GM12874 (cell line): ENCODE data around the gene COL4A1.

Experiments
- TF ChIP-seq, protein P1 (sequence below): IDR thresholded peaks from 2 replicates; pipeline ENCODE4 v1.5.1; 2011; ENCODE audit warnings: low read depth, mild to moderate bottlenecking, control low read depth, low read length, moderate library complexity; ENCODE audit not compliant: insufficient read depth

COL4A1 gene

DNA sequence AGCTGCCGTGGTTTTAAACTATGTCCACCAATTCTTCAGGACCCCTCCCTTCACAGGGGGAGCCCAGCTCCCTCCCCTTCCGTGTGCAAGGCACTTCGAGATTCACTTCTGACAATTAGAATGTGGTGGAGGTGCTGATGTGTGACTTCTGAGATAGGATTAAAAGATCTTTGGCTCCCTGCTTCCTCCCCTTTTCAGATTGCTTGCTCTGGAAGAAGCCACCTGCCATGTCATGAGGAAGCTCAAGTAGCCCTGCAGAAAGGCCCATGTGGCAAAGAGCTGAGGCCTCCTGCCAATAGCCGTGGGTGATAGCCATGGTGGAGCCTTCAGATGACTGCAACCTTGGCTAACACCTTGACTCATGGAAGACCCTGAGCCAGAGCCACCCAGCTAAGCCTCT lies 204.9 kb downstream of the COL4A1 start:
- TF ChIP-seq, protein P1, sequence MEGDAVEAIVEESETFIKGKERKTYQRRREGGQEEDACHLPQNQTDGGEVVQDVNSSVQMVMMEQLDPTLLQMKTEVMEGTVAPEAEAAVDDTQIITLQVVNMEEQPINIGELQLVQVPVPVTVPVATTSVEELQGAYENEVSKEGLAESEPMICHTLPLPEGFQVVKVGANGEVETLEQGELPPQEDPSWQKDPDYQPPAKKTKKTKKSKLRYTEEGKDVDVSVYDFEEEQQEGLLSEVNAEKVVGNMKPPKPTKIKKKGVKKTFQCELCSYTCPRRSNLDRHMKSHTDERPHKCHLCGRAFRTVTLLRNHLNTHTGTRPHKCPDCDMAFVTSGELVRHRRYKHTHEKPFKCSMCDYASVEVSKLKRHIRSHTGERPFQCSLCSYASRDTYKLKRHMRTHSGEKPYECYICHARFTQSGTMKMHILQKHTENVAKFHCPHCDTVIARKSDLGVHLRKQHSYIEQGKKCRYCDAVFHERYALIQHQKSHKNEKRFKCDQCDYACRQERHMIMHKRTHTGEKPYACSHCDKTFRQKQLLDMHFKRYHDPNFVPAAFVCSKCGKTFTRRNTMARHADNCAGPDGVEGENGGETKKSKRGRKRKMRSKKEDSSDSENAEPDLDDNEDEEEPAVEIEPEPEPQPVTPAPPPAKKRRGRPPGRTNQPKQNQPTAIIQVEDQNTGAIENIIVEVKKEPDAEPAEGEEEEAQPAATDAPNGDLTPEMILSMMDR = no peak

DNA sequence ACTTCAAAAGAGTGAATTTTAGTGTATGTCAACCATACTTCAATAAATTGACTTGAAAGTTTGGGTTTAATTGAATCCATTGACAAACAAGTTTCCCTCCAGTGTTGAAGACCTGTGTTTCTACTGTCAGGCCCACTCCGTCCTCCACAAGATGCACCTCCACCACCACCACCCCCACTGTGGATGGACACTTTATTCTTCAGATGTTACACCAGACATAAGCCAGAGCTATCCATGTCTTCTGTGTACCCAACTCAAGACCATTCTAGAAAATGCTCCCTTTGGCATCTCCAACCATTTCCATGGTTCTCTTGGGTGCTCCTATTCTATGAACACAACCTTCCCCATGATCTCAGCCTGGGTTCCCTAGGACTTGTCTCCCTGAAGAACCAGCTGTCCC lies 207.0 kb downstream of the COL4A1 start:
- TF ChIP-seq, protein P1 = no peak
